Fibroblast of skin of right quadriceps (primary cell): Measurements from ENCODE around the gene TRIM36.

ENCODE experiments used
- DNase-seq: peaks from one replicate; pipeline ENCODE4 v3.0.0-alpha.2; 2013

Gene TRIM36, protein sequence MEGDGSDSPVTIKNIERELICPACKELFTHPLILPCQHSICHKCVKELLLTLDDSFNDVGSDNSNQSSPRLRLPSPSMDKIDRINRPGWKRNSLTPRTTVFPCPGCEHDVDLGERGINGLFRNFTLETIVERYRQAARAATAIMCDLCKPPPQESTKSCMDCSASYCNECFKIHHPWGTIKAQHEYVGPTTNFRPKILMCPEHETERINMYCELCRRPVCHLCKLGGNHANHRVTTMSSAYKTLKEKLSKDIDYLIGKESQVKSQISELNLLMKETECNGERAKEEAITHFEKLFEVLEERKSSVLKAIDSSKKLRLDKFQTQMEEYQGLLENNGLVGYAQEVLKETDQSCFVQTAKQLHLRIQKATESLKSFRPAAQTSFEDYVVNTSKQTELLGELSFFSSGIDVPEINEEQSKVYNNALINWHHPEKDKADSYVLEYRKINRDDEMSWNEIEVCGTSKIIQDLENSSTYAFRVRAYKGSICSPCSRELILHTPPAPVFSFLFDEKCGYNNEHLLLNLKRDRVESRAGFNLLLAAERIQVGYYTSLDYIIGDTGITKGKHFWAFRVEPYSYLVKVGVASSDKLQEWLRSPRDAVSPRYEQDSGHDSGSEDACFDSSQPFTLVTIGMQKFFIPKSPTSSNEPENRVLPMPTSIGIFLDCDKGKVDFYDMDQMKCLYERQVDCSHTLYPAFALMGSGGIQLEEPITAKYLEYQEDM

DNA sequence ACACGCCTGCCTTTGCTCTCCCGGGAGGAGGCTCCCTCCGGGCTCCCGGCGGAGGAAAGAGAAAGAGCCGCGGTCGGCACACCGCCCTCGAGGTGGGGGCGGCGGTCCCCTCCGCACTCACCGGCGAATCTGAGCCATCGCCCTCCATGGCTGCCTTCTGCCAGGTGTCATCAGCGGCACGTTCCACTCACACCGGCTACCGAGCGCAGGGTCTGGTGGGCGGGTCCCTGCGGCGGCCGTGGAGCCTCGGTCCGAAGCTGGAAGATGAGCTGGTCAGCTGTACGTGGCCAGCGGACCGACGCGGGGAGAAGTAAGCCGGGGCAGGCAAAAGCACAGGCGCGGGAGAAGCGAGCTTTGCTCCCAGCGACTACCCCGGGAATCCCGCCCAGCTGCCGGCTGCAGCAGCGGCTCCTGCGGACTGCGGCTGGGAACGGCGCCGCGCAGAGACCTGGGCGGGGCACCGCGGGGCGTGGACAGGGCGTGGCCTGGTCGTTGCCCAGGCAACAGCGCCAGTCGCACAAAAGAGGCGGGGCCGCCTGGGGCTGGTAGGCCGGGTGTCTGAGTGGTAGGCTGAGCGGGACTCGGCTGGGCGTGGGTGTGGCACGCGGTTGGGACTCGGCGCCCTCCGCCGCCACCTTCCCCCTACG is at the start of gene TRIM36:
Gene TRIM36, minus strand, starts transcription at position 422 of the 647 bp plus-strand sequence. Its CDS starts 274 bp downstream, at position 148.
- peak; percentile 84 for DNase-seq

DNA sequence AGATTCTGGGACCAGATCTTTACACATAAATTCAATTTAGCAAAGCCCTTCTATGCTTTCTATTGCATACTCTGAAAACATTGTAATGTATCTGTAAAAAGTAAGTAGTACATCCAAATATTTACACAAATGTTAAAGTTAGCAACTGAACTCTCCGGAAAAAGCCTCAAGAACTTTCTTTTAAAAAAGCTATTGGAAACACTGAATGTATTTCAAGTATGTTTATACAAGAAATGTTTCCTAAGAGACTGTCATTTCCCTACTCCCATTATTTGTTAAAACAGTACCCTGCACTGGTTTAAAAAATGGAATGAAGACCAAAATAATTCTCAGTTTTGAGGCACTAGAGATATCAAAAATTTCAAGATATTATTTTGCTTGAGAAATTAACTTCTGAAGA is 44.8 kb upstream of the TRIM36 start:
- no peak for DNase-seq

DNA sequence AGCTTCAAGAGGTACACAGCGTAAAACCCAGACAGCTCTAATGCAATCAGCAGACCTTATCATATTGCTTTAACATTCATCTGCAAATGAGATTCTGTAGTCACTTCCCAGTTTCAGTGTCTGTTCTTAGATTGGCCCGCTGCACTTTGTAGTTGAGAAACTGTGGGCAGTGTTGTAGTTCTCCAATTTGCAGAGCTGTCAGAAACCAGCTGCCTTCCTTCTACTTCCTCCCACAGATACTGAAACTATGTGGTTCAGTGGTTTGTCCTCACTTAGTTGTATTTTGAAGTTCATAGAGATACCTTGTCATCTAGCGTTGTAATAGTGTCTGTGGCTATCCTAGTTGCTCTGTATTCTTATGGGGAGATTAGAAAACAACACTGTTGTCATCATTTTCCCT is 39.6 kb upstream of the TRIM36 start:
- no peak for DNase-seq

DNA sequence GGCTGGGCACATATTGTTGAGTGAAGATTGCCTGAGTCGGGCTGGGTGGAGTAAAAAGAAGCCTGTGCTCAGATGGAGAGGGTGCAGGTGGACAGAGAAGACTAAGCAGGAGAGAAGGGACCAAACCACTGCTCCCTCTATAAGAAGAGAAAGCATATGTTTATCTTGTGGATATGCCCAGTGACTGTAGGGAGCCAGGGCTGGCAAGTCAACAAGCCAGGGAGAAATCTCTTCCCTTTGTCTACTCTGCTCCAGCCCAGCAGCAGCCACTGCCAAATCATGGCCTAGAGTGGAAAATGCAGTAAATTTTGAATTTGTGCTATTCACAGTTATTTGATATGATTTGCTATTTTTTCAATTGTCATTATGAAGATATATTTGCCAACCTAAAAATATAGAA is 33.2 kb upstream of the TRIM36 start:
- DNase-seq: no peak

DNA sequence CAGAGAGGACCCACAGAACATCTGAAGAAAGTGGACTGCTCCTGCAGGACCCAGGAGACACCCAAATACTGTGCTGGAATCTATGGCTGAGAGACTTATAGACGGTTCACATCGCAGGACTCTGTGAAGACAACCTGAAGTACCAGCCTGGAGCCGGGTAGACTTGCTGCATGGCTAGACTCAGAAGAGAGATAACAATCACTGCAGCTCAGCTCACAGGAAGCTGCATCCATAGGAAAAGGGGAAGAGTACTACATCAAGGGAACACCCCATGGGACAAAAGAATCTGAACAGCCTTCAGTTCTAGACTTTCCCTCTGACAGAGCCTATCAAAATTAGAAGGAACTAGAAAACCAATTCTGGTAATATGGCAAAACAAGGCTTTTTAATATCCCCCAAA is 26.5 kb upstream of the TRIM36 start:
- no peak for DNase-seq

DNA sequence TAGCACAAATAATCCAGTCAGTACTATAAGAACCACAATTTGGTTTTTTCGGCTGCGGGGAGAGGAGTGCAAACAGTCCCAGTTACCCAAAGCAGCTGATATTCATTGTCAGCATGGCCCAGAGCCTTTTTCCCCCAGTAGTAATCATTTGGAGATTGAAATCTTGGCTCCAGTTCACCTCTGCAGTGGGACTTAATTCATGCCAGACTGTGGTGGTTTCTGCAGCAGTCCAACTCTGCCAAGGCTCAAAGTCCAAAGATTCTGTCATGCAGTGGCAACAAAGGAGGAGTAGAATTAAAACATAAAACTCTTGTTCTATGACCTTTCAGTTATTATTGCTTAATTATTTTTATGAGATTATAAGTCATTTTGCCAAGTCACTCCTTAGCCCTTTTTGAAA is 25.0 kb upstream of the TRIM36 start:
- peak; percentile 1 for DNase-seq

DNA sequence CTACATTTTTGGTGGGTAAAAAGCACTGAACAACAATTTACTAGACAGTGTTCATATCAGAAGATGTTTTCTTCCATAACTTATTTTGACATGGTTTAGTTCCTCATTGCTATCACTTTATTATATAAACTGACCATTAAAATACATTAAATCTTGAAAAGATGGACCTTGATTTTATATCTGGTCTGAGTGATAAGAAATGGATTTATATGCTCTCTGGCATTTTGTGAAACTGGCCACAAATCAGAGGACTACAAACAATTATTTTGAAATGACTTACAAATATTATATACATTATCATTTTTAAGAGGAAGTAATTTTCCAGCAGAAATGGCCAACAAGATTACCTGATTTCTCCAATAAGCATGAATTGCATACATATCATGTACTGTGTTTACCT is 23.6 kb upstream of the TRIM36 start:
- no peak for DNase-seq

DNA sequence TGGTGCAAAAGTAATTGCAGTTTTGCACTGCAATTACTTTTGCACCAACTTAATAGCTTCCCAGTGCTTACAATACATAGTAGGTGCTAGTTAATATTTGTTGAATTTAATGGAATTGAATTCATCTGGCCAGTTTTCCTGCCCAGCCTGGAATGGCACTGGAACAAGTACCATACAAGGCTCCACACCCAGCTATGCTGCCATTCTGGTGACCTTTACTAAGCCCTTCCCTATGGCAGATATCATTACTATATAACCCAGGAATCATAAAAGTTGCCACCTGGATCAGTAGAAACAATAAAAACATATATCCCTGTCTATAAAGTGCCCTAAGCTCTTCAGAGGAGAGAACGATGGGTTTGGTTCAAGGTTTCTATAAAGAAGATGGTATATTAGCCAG is 22.4 kb upstream of the TRIM36 start:
- no peak for DNase-seq

DNA sequence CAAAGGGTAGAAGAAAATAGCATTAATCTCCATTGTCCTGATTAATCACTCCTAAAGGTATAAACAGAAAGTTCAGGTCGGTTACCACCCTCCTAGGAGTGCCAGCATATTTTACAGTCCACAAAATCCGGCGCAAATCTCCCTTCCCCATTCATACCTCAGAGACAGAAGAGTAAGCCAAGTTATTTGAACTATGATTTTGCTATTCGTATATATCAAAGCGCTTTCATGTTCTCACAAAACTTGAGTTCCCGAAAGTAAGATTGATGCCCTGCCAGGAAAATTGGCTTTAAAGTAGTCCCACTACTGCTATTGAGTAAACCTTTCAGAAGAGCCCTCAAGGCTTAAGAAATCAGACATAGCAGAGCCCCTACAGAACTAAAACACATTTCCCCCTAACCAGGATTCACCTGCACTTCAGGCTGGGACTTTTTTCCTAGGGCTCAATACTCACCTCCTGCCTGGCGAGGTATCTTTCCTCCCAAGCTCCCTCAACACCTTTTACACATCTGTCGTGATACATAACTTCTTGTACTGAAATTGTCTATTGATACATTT is 21.8 kb upstream of the TRIM36 start:
- DNase-seq: no peak

DNA sequence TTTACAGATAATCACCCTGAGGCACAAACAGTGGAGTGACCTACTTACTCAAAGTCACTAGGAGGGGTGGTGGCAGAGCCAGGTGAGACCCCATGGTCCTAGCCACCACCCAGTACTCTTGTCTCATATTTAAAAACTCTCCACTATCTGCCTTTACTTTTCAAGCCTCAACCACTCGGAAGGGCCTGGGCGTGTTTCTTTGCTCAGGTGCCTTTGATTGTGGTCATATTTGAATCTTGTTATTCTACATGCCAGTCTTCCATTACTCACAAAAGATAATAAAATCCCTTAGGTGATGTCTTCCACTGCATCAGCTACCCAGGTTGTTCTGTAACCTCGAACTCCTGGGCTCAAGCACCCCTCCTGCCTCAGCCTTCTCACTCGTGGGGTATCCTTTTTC is 20.7 kb upstream of the TRIM36 start:
- DNase-seq: no peak

DNA sequence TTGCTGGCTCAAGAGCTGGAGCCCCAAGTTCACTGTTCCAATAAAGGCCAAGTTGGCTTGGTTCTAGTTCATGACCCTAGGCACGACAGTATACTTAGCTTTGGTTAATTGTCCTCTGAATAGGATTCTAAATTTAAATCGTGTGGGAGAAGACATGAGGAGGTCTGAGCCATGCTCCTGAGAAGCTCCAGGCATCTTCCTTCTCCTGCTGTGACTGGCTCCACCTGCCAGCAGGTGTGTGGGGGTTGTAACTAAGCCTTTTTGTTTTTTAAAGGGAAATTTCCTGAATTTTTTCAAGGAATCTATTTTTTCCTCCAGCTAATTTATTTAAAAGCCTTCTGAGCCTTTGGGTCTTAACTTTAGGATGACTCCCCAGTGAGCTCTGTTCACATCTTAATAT is 20.2 kb upstream of the TRIM36 start:
- no peak for DNase-seq

DNA sequence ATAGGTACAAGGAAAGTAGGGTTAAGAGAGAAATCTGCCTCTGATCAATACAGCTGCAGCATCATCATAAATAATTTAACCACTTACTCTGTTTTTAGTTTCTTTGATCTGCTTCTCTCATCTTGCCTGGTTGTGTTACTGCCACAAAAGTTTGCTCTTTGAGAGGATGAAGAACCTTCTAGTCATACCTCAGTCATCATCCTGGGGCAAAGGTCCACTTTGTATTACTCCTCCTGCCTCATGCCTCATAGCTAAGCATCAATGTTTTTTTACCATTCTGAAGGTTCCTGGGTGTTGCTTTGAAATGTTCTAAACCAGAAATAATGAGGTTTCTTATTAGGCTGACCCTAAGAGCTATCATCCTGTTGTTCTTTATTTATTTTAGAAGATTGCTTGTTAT is 17.1 kb upstream of the TRIM36 start:
- no peak for DNase-seq

DNA sequence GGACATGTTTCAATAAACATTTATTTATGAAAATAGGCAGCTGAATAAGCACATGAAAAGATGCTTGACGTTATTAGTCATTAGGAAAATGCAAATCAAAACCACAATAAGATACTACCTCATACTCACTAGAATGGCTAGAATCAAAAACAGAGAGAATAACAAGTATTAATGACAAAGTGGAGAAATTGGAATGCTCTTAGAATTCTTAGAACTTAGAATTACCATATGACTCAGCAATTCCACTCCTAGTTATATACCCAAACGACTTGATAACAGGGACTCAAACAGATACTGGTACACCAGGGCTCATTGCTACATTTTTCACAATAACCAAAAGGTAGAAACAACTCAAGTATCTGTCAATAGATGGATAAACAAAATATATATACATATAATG is 15.1 kb upstream of the TRIM36 start:
- peak; percentile 3 for DNase-seq

DNA sequence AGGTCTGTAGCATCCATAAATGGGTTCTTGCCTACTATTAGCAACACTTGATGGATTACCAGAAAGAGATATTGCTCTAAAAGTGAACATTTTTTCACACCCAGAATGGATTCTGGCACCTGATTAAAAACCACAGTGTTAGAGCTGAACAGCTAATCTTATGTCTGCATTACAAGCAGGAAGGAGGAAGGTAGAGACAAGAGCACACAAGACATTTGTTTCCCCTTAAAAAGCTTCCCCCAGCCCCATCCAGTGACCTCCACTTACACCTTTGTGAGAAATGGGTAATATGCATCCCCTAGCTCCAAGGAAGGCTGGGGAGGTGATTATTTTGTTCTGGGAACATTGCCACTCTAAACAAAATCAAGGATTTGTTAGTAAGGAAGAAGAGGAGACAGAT is 12.0 kb upstream of the TRIM36 start:
- DNase-seq: no peak

DNA sequence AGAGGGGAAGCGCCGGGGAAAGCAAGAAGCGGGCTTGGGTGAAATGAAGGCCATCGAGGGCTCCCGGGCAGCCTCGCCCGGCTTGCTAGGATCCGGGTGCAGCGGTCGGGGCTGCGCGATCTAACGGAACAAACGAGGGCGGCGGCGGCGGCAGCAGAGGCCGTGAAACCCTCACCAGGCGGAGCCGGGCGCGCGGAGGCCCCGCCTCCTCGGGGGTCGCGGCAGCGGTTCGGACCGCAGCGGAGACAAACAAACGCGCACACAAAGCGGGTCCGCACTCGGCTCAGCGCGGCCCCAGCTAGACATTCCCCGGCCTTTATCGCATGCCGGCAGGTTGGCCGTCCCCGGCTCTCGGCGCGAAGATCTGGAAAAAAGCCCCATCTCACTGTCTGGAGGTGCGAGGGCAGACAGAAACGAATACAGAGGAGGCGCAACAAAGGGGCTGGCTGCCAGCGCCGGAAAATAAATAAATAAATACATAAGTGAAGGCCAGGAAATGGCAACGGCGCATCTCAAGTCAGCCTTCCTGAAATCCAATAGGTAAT is 10.5 kb upstream of the TRIM36 start:
- DNase-seq: peak; percentile 9

DNA sequence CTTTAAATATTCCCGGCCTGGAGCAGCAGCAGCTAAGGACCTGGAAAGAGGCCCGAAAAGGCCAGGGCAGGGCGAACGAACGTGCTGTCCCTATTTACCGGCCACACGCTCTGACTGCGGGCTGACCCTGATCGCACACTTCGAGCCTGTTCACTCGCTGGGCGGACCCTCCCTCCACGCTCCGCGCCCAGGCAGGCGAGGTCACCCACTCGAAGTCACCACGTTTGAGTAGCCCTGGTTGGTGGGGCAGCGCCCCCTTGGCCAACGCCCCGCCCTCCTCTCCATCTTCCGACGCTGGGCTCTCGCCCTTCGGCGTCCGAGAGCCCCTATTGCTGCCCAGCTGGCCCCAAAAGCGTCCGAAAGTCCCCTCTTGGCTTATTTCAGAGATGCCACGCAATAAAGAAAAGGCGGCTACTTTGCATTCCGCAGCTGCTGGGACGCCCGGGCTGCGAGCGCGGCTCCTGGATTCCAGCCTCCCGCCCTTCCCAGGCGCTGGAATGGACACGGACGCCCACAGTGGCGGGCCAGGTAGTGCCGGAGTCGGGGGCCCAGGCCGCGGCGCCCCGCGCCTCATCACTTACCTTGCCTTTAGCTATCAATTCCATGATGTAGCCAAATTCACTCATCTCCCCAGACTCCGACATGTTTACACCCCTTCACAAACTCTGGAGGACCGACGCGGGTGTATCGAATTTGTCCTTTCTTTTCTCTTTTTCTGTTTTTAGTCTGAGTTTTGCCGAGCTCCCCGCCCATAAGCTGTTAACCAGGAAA is 9.9 kb upstream of the TRIM36 start:
- no peak for DNase-seq

DNA sequence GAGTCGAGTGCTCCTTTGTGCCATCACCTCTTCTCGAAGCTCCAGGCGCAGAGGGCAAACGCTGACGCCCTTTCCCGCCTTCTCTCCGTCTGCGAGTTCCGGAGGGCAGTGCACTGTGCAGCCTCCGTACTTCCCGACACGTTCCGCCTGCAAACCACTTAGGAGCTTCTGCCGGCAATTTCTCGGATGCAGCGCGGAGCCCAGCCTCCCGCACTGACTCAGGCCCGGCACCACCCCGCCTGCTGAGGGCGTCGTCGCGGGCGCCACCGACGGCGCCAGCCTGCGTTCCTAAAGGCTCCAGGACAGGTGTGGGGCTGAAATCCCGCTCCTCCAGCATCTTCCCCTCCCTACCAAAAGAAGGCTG is 9.3 kb upstream of the TRIM36 start:
- no peak for DNase-seq

DNA sequence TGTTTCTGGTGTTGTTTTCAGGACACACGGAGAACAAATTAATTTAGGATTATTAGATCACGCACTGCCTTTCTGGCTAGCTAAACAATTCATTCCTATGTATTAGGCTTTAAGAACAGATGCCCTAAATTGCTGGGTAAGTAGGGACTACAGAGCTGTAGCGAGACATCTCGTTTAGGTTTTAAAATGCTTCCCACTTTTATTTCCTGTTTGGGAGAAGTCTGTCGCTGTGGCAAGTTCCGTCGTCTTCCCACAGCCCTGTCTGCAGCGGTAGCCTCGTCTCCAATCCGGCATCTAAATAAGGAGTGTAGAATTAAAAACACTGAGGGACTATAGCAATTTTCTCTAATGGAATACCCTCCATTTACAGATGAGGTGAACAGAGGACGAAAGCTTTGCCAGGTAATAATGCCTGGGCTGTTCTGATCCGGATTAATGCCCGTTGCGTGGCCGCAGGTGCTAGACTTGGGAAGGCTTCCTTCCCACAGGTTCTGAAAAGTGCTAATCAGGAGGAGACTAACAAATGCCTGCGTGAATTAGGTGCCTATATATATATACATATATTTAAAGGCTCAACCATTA is 1.3 kb upstream of the TRIM36 start:
- no peak for DNase-seq

DNA sequence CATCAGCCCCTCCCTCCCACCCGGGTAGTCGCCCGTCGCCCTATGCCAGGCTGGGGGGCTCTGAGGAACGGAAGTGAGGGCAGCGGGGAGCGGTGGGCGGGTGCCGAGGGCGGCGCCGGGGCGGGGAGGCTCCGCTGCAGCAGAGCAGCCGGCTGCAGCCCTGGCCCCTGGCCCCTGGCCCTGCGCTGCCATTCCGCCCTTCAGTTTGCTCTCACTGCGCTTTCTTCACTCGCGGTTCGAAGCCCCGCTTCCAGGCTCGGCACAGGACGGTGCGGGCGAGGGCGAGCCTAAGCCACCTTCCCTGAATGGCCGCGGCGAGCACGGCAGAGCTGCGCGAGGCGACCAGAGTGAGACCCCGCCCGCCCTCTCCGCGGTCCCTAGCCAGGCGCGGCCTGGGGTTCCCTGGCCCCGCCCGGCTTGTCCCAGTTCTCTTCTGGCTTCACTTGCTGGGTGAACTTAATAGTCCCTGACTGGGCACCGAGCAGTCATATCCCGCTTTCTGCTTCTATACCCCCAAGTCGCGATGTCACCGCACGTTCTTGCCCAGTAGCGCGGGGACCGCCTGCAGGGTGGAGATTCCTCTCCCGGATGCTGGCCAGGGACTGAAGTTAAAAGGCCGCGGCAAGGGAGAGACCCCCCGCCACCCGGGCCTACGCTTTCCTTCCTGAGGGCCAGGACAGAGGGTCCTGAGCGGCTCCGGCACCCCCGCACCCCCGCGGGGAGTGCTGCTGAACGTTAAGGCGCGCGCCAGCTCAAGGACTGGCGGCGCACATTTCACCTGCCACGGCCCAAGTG is 623 bp upstream of the TRIM36 start:
- peak; percentile 5 for DNase-seq

DNA sequence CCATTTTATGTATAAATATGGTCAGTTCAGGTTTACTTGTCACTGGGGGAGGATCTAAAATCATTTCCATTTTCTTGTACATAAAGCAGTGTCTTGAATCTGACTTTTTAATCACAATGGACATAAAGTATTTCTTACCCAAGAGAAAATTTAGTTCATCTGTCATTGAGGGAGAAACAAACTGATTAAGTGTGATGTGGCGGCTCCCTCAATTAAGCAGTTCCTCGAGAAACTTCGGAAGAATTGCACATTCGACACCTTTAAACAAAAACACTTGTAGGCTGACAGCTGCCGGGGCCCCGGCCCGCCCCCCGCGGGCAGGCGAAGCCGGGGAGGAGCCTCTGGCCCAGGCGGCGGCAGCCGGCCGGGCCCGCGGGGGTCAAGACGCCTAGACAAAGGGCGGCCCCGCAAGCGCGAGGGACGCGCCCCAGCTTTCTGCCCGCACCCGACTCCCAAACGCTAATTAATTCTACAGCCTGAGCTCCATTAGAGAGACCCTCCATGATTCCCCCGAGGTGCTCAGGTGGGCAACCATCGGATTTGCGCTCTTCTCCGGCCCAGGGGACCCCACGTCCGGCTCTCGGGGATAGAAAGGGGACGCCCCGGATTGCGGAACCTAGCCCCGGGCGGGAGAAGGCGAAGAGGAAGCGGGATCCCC is 750 bp downstream of the TRIM36 start:
- DNase-seq: no peak
